Measurements from ENCODE around the gene EPHA4.

EPHA4 gene

GRCh38 chr2:221392228-221392881 lies 179.7 kb downstream of the EPHA4 start:
- ChIA-PET POLR2A (ENCODE audit: low non-redundant PET) (no interaction called here), CTCF (no interaction called here)
- TF ChIP-seq, protein P1, sequence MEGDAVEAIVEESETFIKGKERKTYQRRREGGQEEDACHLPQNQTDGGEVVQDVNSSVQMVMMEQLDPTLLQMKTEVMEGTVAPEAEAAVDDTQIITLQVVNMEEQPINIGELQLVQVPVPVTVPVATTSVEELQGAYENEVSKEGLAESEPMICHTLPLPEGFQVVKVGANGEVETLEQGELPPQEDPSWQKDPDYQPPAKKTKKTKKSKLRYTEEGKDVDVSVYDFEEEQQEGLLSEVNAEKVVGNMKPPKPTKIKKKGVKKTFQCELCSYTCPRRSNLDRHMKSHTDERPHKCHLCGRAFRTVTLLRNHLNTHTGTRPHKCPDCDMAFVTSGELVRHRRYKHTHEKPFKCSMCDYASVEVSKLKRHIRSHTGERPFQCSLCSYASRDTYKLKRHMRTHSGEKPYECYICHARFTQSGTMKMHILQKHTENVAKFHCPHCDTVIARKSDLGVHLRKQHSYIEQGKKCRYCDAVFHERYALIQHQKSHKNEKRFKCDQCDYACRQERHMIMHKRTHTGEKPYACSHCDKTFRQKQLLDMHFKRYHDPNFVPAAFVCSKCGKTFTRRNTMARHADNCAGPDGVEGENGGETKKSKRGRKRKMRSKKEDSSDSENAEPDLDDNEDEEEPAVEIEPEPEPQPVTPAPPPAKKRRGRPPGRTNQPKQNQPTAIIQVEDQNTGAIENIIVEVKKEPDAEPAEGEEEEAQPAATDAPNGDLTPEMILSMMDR (conservative IDR thresholded peaks at IDR 0.05; ENCODE audit: low read depth): no peak
- no peak for DNase-seq (ENCODE audit: low spot score)
- no peak overlapping the region for H3K27ac ChIP-seq

DNA sequence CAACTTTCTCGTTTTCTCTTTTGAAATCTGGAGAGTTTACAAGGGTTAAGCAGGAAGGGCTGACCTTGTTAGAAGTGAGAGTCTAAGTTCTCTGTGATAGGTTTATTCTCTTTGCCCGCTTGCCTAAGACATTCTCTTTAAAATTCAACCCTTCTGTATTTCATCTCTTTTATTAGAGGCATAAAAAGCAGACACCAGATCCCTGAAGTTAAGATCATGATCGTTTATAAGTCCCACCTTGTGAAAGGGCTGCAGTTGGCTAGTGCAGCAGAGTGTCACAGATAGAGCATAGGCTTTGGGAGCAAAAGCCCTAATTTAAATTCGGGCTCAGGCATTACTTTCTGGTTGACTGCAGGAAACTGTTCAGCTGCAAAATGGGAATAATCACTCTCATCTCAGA lies 181.2 kb downstream of the EPHA4 start:
- H3K27ac ChIP-seq: no peak overlapping the region
- ChIA-PET POLR2A (ENCODE audit: low non-redundant PET) (no interaction called here), CTCF (no interaction called here)
- DNase-seq (ENCODE audit: low spot score): no peak
- TF ChIP-seq, protein P1 (conservative IDR thresholded peaks at IDR 0.05; ENCODE audit: low read depth): no peak

GRCh38 chr2:221389904-221390303 lies 182.2 kb downstream of the EPHA4 start:
- ChIA-PET CTCF (no interaction called here), POLR2A (ENCODE audit: low non-redundant PET) (no interaction called here)
- TF ChIP-seq, protein P1 (conservative IDR thresholded peaks at IDR 0.05; ENCODE audit: low read depth): no peak
- no peak overlapping the region for H3K27ac ChIP-seq
- DNase-seq (ENCODE audit: low spot score): no peak

DNA sequence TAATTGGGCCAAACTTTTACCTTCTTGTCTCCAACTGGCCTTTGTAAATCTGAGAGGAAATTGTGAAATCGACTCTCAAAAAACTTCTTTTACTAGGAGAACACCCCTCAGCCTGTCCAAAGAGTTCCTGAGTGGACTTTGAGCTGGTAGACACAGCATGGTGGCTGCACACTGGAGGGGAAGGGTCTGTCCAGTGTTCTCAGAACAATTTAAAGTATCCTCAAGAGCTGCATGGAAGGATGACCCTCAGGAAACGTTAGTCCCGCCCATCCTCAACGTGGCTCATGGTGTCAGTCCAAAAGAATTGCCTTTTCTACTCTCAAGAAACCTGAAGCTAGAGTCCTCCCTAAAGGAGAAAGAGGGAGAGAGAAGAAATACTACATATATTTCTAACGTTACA lies 182.7 kb downstream of the EPHA4 start:
- no peak overlapping the region for H3K27ac ChIP-seq
- CTCF ChIA-PET: no interaction called here
- POLR2A ChIA-PET (ENCODE audit: low non-redundant PET): no interaction called here
- TF ChIP-seq, protein P1 (conservative IDR thresholded peaks at IDR 0.05; ENCODE audit: low read depth): no peak
- no peak for DNase-seq (ENCODE audit: low spot score)

GRCh38 chr2:221388891-221389290 lies 183.2 kb downstream of the EPHA4 start:
- TF ChIP-seq, protein P1 (conservative IDR thresholded peaks at IDR 0.05; ENCODE audit: low read depth): no peak
- ChIA-PET POLR2A (ENCODE audit: low non-redundant PET) (no interaction called here), CTCF (no interaction called here)
- no peak overlapping the region for H3K27ac ChIP-seq
- DNase-seq (ENCODE audit: low spot score): no peak

GRCh38 chr2:221385716-221386115 lies 186.4 kb downstream of the EPHA4 start:
- no peak overlapping the region for H3K27ac ChIP-seq
- ChIA-PET POLR2A (ENCODE audit: low non-redundant PET) (no interaction called here), CTCF (no interaction called here)
- TF ChIP-seq, protein P1 (conservative IDR thresholded peaks at IDR 0.05; ENCODE audit: low read depth): no peak
- peak; percentile 15 for DNase-seq (ENCODE audit: low spot score)
